GM19328 (cell line): ENCODE measurements around the gene ROBO2.
"Not testable (repeated sequence)": the region's sequence is repeated elsewhere in the genome, so short reads cannot be mapped to it uniquely, and the experiment has no call there.

ENCODE experiments used
- ATAC-seq: cut with Tn5 transposase; IDR thresholded peaks from one replicate; pipeline ENCODE4 v1.9.1; 2021; ENCODE audit warnings: mild to moderate bottlenecking, moderate library complexity; ENCODE audit not compliant: unreplicated experiment

ROBO2 gene

DNA sequence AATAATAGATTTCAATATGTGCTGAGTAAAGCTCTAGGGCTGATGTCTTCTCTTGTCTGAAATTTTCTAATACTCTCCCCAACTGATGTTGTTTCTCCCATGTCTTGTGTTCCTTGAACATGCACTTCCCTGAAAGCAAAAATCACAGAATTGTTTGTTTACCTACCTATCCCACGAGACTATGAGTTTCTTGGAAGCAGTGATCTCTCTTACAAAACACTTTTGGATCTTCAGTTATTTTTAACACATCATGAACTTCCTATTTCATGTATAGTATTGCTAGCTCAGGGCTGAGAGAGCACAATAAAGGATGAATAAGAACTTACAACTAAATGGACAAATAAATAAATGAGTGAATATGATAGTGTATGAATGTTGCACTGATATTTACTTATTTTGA lies 365.0 kb downstream of the ROBO2 start:
- ATAC-seq, result no peak

DNA sequence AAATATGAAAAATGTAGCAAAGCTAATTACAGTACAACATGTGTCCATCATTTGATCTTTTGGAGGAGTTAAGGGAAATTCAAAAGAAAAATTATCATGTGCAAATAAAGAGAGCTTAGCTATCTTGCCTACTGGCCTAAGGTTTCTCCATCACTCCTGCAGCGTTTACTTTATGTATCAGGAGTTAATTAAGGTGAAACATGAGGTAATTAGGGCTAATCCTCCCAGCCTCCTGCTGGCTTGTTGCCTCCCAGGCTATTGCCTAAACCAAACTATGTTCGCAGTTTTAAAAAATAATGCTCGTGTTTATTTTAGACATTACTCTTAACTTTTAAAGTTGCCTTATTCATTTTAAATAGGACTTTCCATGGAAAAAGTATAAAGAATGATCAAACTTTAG lies 367.5 kb downstream of the ROBO2 start:
- ATAC-seq, result no peak

DNA sequence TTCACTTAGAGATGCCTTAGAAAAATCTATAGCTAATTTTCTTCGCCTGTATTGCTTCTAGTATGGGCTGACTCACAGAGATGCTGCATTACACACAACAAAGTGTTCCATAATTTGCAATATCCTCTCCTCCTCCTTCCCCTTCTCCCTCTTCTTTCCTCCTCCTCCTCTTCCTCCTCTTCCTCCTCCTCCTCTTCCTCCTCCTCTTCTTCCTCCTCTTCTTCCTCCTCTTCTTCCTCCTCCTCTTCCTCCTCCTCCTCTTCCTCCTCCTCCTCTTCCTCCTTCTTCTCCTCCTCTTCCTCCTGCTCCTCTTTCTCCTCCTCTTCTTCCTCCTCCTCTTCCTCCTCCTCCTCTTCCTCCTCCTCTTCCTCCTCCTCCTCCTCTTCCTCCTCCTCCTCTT lies 370.4 kb downstream of the ROBO2 start:
- ATAC-seq, result not testable (repeated sequence)

- ATAC-seq, result no peak
Observed at GRCh38 chr3:77411334-77411733, 371.4 kb downstream of the ROBO2 start.

DNA sequence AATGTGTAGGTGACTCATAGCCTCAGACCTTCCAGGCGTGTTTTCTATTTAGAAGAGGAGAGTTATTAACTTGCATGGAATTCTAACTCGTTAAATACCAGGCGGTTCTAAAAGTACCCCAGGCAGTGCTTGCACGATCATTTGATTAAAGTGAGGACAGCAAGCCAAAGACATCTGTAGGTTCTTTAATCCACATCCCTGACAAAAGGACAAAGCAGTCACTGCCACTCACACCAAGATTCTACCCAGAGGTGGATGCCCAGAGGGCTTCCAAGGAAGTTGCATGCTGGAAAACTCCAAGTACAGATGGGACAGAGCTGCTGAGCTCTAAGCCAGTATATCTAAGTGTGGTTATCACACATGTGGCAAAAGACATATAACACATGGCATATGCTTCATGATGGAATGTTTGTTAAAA lies 372.1 kb downstream of the ROBO2 start:
- no peak for ATAC-seq

DNA sequence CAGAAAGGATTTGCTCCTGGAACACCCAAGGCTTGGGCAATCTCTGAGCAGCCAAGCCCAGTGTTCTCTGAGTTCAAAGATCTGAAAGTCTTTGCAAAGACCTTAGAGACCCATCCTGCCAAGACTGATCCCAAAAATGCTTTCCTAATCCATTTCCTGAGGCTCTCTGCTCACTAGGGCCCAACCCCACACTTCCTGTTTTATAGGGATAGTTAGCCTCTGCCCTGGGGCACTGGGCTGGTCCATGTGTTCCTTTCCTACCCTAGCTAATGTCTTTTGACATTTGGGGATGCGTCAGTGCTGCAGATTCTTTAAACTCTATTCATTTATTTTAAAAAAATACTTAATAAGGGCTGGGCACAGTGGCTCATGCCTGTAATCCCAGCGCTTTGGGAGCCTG lies 372.7 kb downstream of the ROBO2 start:
- ATAC-seq, result no peak

GRCh38 chr3:77414881-77415280 lies 375.0 kb downstream of the ROBO2 start:
- ATAC-seq, result no peak

DNA sequence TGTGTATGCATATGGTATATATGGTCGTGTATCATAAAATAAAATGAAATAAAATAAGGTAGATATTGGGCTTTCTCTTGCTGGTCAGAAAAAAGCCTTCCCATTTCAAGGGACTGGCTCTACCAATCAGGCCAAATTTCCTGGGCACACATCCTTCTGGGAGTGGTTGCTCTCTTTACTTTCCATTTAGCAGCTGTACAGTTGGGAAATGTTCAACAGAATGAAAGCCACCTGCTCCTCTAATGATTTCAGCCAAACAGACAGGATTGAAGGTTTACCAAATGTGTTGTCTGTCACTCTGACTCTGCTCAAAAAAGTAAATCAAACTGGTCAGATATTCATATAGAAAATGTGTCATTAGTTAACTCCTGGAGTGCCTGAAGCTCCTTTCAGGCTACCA lies 380.4 kb downstream of the ROBO2 start:
- ATAC-seq, result no peak

GRCh38 chr3:77421916-77422315 lies 382.0 kb downstream of the ROBO2 start:
- ATAC-seq, result no peak

DNA sequence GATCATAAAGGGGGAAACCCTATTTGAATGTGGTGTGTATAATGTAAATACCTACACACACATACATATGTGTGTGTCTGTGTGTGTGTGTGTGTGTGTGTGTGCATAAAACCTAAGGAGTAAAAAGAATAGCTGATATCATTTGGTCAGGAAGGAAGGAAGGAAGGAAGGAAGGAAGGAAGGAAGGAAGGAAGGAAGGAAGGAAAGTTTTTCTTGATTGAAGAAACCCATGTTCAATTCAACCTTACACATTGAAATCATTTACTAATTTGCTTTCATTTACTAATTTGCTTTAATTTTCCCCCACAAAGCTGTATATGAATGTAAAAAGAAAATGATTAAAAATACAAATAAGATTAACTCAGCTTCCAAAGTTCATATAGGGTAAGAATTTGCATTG lies 386.6 kb downstream of the ROBO2 start:
- no peak for ATAC-seq

DNA sequence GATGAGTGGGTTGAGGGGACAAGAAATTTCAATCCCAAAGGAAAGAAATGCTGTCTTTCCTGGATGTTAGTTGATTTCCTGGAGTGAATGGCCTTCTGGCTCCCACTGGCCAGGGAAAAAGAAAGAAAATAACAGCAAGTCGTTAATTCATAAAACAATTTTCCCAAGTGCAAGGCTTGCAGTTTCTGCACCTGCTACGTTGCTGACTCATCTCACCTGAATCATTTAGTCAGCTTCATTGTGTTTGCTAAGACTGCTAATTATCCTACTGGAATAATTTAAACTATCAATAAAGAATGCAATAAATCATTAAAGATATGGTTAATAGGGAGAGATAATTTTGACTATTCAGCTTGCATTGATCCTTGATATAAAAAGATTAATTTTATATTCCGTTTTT lies 387.6 kb downstream of the ROBO2 start:
- ATAC-seq, result no peak

GRCh38 chr3:77436908-77437307 lies 397.0 kb downstream of the ROBO2 start:
- no peak for ATAC-seq

DNA sequence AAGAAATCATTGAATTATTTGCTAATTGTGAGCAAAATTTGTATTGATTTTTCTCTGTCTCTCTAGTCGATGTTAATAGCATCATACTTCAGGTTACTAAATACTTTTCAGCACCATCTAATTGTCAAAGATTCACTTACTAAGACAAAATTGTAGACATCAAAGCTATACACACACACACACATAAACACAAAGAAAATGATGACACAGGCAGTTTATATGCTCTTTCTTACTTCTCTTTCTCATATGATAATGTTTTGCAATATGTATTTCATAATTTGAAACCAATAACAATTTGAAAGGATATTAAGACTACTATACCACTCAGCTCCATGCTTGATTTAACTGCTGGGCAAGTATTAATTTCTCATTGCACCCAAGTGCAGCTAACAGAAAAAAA lies 406.2 kb downstream of the ROBO2 start:
- no peak for ATAC-seq

DNA sequence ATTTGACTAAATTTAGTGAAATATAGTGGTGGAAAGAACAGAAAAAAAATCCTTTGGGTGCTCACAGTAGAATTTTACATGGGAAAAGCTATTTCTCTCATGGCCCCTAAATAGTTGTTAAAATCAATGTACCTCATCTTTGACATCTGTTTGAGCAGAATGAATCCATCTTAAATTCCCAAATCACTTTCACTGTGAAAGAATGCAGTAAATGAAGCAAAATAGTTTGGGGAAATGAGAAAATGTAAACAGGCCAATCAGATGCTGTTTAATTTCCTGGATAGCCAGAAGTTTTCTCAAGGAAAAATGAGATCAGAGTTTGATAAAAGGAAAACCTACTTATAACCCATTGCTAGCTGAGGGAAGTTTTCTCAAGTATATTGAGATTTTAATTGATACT lies 406.9 kb downstream of the ROBO2 start:
- no peak for ATAC-seq

- ATAC-seq, result no peak
Observed at GRCh38 chr3:77449459-77450350, 409.8 kb downstream of the ROBO2 start.

GRCh38 chr3:77456431-77456830 lies 416.5 kb downstream of the ROBO2 start:
- ATAC-seq, result no peak

GRCh38 chr3:77456906-77457305 lies 417.0 kb downstream of the ROBO2 start:
- ATAC-seq, result no peak

DNA sequence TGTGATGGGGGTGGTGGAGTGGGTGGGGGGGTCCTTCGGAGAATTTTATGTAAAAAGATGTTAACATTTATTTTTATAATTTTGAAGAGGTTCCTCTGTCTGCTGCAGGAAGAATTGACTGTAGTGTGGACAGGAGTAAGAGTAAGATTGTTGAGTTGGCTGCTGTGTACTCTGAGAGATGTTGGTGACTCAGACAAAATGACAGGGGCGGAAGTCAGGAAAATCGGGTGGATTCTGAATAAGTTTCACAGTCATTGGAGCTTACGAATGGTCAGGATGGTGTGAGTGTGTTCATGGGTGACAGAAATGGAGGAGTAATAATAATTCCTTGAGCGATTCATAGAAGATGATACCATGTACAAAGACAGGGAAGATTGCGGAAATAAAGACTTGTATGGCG lies 420.0 kb downstream of the ROBO2 start:
- no peak for ATAC-seq

GRCh38 chr3:77460326-77460725 lies 420.4 kb downstream of the ROBO2 start:
- no peak for ATAC-seq

GRCh38 chr3:77462951-77463350 lies 423.1 kb downstream of the ROBO2 start:
- no peak for ATAC-seq

DNA sequence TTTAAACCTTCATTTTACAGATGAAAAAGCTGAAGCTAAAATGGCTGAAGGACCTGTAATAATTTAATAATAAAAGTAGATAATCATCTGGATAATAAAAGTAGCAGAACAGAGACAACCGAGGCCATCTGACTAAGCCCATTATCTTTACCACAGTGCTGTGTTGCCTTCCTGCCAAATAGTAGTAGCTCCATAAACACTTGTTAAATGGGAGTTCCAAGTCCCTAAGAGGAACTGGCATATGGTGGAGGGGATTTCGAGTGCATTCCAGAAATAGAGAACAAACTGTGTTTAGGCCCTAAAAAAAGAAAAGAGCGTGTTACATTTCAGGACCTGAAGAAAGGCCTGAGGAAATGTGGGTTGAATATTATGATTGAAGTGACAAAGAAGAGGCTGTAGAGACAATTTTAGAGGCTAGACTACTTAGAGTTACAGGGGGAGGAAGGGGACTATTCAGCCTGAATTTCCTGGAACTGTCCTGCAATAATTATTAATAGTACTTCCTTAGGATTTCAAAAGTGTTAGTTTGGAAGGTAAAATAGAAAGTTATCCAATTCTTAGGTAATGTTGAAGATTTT lies 424.3 kb downstream of the ROBO2 start:
- ATAC-seq, result no peak

DNA sequence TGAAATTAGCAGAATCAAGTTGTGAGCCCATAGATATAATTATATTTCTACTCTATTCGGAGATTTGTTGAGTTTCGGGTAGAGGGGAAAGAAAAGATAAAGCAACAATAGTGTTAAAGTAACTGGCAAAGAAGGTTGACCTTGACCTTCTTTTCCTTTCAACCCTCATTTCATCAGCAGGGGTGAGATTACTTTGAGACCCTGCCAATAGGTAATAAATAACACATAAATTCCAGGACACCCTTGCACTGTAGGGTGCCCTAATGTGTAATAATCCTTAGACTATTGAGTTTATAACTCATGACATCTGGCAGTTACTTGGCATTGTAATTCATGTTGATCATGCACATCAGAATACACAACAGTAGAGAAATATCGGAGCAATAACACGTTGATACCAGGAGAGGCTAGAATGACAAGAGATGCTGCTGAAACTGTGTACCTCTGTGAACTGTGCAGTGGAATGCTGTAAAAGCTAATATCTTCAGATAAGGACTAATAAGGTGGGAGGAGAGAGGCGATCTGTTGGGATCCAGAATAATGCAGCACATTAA lies 426.7 kb downstream of the ROBO2 start:
- ATAC-seq, result no peak
